IPS-18a (cell line): ENCODE data around the gene GATAD2A.

Source experiments
- H3K27ac ChIP-seq: one replicate; pipeline ENCODE4 v1.5.1; 2013; ENCODE audit warnings: low read length
- H3K27me3 ChIP-seq: one replicate; pipeline ENCODE4 v1.6.1; 2013; ENCODE audit warnings: mild to moderate bottlenecking, low read length; ENCODE audit not compliant: control insufficient read depth, insufficient read depth
- H3K36me3 ChIP-seq: one replicate; pipeline ENCODE4 v1.6.1; 2013; ENCODE audit warnings: low read depth, low read length; ENCODE audit not compliant: control insufficient read depth
- H3K4me1 ChIP-seq: one replicate; pipeline ENCODE4 v1.6.1; 2013; ENCODE audit warnings: low read depth, low read length; ENCODE audit not compliant: control insufficient read depth
- H3K4me3 ChIP-seq: one replicate; pipeline ENCODE4 v1.5.1; 2013; ENCODE audit warnings: low read length
- H3K9ac ChIP-seq: one replicate; pipeline ENCODE4 v1.6.1; 2013; ENCODE audit warnings: mild to moderate bottlenecking, low read length, moderate library complexity
- H3K9me3 ChIP-seq: one replicate; pipeline ENCODE4 v1.6.1; 2013; ENCODE audit warnings: low read depth, low read length; ENCODE audit not compliant: control insufficient read depth

GATAD2A gene

DNA sequence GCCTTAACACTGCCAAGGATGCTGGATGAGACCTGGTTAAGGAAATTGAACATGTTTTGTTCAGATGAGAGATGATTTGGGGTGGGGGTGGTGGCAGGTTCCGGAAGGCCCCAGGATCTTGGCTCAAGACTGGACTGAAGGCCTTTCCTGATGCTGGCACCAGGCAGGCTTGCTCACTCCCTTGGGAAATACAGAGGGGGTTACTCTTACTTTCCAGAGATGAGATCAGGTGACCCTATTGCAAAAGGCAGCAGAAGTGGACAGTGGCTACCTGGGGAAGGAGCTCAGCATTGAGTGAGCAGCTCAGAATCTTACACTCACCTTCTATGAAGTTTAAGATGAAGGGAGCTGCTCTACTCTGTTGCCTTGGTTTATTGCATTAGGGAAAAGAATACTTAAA is 10.8 kb downstream of the GATAD2A start:
- Histone ChIP-seq H3K4me3 (no peak overlapping the region), H3K9me3 (no peaks in the 10 kb centered on the region), H3K27me3 (no peaks in the 10 kb centered on the region), H3K27ac (no peak overlapping the region), H3K4me1 (no peaks in the 10 kb centered on the region), H3K36me3 (peaks cover 3% of the 10 kb centered on the region), H3K9ac (no peak overlapping the region)

DNA sequence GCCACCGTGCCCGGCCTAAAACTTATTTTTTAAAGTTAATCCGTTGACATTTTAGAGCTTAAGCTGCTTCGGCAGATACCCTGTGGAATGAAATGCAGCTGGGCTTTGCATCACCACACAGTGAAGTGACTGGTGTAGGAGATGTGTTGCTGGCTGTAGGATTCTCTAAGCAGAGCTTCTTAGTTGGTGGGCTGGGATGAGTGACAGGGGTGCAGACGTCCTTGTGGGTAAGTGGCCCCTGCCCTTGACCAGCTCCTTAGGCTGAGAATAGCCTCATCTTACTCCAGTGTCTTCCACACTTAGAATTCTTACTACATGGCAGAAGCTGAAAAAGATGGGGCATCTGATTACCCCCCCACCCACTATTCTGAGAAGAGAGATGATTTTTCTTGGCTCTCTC is 11.6 kb downstream of the GATAD2A start:
- Histone ChIP-seq H3K36me3 (no peaks in the 10 kb centered on the region), H3K9me3 (no peaks in the 10 kb centered on the region)

DNA sequence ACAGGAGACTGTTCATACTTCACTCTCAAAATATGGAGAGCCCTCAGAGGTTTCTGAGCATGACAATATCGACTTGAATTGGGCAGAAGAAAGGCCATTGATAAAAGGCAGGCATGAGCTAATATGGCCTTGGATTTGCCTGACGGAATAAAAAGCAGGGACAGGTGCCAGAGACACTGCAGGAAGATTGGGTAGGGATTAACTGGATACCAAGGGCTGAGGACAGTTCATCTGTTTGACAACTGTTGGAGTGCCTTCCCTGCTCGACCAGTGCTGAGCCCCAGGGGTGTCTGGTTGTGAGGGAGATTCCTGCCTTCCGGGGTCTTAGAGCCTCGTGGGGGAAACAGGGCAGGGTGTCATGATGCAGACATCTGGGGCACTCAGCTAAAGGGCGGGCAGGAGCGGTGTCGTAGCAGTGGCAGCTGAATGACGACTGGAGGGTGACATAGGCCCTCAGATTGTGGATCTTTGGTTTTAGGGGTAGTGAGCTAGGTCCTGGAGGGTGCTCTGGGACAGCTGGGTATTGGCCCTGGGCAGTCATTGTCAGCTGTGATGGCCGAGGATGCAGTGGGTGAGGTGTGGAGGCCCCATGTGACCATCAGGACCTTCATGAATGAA is 12.3 kb downstream of the GATAD2A start:
- H3K4me1 ChIP-seq, result no peaks in the 10 kb centered on the region
- no peak overlapping the region for H3K4me3 ChIP-seq
- no peak overlapping the region for H3K9ac ChIP-seq
- H3K27me3 ChIP-seq, result no peaks in the 10 kb centered on the region
- no peaks in the 10 kb centered on the region for H3K9me3 ChIP-seq
- H3K36me3 ChIP-seq, result no peaks in the 10 kb centered on the region
- no peak overlapping the region for H3K27ac ChIP-seq

More for the DNA sequence above, 11.6 kb downstream of the GATAD2A start:
- Histone ChIP-seq H3K27ac (no peak overlapping the region), H3K27me3 (no peaks in the 10 kb centered on the region), H3K4me1 (no peaks in the 10 kb centered on the region), H3K9ac (no peak overlapping the region), H3K4me3 (no peak overlapping the region)

DNA sequence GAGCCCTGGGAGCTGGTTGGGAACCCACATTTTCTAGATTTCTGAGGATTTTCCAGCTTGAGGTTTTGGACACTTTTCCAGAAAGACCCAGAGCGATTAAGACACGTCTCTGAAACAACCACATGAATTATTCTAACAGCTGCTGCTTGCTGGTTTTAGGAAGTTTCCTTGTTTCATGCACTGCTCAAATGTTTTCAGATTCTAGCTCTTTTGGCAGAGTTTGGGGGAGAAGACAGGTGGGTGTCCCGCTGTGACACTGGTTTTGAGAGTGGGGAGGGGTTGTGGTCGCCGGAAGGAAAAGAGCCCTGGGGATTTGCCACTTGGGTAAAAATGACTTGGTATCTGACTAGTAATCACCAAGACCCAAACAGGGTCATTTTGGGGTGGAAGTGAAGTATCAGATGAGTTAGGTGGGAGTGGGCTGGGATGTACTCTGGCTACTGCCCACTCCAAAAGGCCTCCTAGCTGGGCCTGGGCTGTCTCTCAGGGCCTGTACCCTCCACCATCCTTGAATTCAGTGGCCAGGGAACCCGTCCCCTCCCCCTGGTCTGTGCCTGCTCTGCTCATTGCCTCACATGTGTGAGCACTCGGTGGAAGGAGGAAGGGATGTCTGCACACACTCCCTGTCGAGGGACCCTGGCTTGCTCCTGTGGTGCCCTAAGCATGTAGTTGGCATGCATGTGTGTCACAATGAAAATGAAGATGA is 13.2 kb downstream of the GATAD2A start:
- no peak overlapping the region for H3K9ac ChIP-seq
- no peaks in the 10 kb centered on the region for H3K9me3 ChIP-seq

DNA sequence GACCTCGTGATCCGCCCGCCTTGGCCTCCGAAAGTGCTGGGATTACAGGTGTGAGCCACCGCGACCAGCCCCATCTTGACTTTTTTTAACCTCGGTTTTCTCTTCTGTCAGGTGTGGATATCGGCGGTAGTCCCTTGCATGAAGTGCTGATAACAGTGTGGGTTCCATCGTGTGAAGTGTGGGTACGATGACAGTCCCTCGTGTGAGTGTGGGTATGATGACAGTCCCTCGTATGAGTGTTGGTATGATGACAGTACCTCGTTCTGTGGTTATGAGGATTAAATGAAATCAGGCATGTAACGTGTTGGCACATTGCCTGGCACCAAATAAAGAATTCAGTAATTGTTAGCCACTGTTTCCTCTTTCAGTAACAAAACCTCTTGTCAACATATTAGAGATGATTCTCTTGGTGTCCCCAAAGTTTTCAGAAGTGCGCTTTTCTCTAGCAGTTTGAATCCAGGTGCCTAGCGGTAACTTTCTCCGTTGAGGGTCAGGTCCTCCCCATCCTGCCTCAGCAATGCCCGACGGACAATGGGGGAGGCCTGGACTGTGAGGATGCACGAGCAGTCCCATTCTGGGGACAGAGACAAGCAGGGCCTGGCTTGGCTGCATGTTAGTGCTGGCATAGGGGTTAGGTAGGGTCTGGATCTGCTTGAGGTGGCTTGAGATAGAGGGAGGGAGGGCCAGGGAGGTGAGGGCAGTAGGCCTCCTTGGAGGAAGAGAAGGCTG is 15.3 kb downstream of the GATAD2A start:
- H3K27ac ChIP-seq, result no peak overlapping the region
- H3K27me3 ChIP-seq, result no peaks in the 10 kb centered on the region
- no peak overlapping the region for H3K4me3 ChIP-seq
- H3K4me1 ChIP-seq, result no peaks in the 10 kb centered on the region
- no peak overlapping the region for H3K9ac ChIP-seq
- no peaks in the 10 kb centered on the region for H3K36me3 ChIP-seq
- no peaks in the 10 kb centered on the region for H3K9me3 ChIP-seq

More for the DNA sequence above, 13.2 kb downstream of the GATAD2A start:
- no peaks in the 10 kb centered on the region for H3K27me3 ChIP-seq
- H3K36me3 ChIP-seq, result no peaks in the 10 kb centered on the region
- no peak overlapping the region for H3K27ac ChIP-seq
- H3K4me3 ChIP-seq, result no peak overlapping the region
- H3K4me1 ChIP-seq, result no peaks in the 10 kb centered on the region

DNA sequence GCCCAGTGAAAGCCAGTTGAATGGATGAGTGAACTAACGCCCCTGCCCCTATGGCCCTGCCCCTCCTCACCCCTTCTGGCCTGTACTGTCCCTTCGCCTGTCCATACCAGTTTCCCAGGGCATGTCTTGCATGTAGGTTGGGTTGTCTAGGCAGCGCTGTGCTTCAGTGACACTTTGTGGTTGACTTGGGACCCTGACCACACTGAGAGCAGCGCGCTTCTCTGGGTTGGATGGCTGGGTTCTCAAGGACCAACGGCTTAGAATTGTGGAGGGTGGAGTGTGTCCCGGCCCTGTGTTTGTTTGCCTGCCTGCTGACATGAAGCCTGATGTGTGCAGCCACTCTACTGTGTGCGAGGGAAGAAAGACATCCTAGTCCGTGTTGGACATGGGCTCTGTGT is 15.8 kb downstream of the GATAD2A start:
- H3K4me1 ChIP-seq, result no peaks in the 10 kb centered on the region
- no peaks in the 10 kb centered on the region for H3K9me3 ChIP-seq
- H3K9ac ChIP-seq, result no peak overlapping the region
- no peaks in the 10 kb centered on the region for H3K27me3 ChIP-seq
- no peaks in the 10 kb centered on the region for H3K36me3 ChIP-seq
- no peak overlapping the region for H3K4me3 ChIP-seq
- no peak overlapping the region for H3K27ac ChIP-seq

DNA sequence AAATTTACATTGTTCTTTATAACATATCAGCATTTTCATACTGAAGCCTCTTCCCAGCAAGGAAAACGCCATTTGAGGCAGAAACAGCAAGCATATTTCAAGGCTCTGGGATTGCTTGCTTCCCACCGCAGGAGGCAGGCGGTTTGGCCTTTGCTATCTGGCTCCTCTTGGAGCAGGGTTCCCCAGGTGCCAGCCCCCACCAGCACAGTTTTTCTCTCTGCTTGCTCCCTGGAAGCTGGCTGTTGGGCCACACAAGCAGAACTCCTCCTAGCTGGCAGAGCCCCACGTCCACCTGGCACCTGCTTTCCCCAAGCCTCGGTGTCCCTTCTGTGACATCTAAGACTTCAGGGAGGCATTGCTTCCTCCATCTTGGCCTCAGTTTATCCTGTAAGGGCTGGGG is 16.7 kb downstream of the GATAD2A start:
- Histone ChIP-seq H3K9ac (no peak overlapping the region), H3K27ac (no peak overlapping the region), H3K4me1 (no peaks in the 10 kb centered on the region), H3K27me3 (no peaks in the 10 kb centered on the region), H3K36me3 (no peaks in the 10 kb centered on the region), H3K4me3 (no peak overlapping the region), H3K9me3 (no peaks in the 10 kb centered on the region)

DNA sequence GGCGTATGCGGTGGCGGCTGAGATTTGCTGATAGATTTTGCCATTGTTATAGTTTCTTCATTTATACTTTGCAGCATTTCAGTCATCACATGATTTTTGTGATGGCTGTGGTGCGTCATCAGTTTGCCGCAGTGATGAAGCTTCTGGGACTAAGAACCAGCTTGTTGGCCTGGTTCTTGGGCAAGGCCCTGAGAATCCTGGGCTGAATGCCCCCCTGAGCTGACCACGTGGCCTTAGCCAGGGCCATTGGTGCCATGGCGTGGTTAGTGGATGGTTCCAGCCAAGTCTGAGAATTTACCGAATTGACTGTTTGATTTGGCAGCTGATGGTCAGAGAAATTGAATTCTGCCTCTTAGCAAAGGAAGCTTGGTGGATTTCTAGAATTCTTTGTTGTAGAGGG is 17.8 kb downstream of the GATAD2A start:
- no peaks in the 10 kb centered on the region for H3K4me1 ChIP-seq
- no peak overlapping the region for H3K4me3 ChIP-seq
- H3K9me3 ChIP-seq, result no peaks in the 10 kb centered on the region
- H3K27me3 ChIP-seq, result no peaks in the 10 kb centered on the region
- H3K36me3 ChIP-seq, result no peaks in the 10 kb centered on the region
- H3K27ac ChIP-seq, result no peak overlapping the region
- no peak overlapping the region for H3K9ac ChIP-seq

DNA sequence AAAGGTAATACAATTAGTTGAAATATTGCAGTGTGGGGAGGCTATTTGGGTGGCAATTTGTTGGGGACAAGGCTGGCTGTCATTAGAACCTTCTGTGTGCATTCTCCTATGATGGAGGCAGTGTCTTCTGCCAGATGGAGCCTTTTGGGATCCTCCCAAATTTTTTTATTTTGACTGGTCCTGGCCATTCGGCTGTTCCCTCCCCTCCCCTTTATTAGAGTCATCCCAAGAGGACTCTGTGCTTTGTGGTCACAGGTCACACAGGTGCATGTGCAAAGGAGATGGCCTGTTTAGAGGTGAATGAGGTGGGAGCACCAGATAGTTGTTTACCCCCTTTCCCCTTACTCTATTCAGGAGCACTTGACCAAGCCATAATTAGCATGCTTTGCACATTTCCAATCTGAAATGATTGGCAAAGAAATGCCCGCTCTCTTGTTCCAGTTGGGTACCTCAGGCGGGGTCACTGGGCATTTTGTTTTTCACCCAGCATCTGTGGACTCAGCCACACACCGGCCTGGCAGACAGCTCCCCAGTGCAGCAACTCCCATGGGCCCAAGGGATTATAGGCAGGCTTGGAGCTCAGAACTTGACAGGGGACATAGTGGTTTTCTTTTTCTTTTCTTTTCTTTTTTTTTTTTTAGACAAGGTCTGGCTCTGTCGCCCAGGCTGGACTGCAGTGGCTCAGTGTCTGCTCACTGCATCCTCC is 19.8 kb downstream of the GATAD2A start:
- H3K4me1 ChIP-seq, result no peaks in the 10 kb centered on the region

DNA sequence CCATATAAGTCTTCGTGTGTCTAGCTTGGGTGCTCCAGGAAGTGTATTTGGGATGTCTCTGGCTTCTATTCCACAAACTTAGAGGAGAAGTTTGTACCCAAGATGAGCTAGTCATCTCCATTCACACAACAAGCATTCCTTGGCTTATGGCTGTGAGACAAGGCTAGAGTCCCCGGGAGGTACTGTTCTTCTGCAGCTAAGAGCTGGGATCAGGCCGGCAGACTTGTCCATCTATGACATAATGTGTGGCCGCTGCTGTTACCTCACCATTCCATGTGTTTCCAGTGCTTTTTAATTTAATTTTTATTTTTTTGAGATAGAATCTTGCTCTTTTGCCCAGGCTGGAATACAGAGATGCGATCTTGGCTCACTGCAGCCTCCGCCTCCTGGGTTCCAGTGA is 20.7 kb downstream of the GATAD2A start:
- H3K27me3 ChIP-seq, result no peaks in the 10 kb centered on the region
- H3K9ac ChIP-seq, result no peak overlapping the region
- no peak overlapping the region for H3K4me3 ChIP-seq
- no peak overlapping the region for H3K27ac ChIP-seq
- H3K36me3 ChIP-seq, result no peaks in the 10 kb centered on the region
- H3K9me3 ChIP-seq, result no peaks in the 10 kb centered on the region
- H3K4me1 ChIP-seq, result no peaks in the 10 kb centered on the region

More for the DNA sequence above, 19.8 kb downstream of the GATAD2A start:
- no peaks in the 10 kb centered on the region for H3K27me3 ChIP-seq
- H3K4me3 ChIP-seq, result no peak overlapping the region
- no peaks in the 10 kb centered on the region for H3K9me3 ChIP-seq
- H3K27ac ChIP-seq, result no peak overlapping the region
- no peak overlapping the region for H3K9ac ChIP-seq
- H3K36me3 ChIP-seq, result no peaks in the 10 kb centered on the region

DNA sequence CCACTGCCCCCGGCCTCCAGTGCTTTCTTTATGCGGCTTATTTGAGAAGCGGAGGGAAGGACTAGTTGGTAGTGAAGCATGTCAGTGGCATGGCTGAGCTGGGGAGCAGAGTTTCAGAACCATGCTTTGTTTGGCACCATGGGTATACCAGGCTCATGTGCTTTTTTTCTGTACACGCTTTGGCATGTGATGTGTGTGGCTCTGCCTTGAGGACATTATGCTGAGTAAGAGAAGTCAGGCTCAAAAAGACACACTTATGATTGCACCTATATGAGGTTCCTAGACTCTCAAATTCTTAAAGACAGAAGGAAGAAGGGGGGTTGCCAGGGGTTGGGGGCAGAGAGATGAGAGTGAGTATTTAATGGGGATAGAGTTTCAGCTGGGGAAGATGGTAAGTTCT is 21.3 kb downstream of the GATAD2A start:
- H3K27me3 ChIP-seq, result no peaks in the 10 kb centered on the region

More for the DNA sequence above, 21.3 kb downstream of the GATAD2A start:
- Histone ChIP-seq H3K4me3 (no peak overlapping the region), H3K27ac (no peak overlapping the region), H3K36me3 (no peaks in the 10 kb centered on the region), H3K4me1 (no peaks in the 10 kb centered on the region), H3K9me3 (no peaks in the 10 kb centered on the region), H3K9ac (no peak overlapping the region)
